WTC11 (cell line): ENCODE measurements around the gene PKNOX1. TPM values are rescaled to one million over a fixed set of nuclear protein-coding genes. Genes with fewer than 3 reads are reported as not detected.
A peak's percentile ranks its signal among the peaks of the same experiment; 100 is the strongest.

Experiments
- ATAC-seq: fragments of 200-7000 bp; cut with Tn5 transposase; 2 replicates; pipeline ENCODE4 v1.10.0; 2021; ENCODE audit warnings: mild to moderate bottlenecking, moderate library complexity
- CTCF ChIA-PET: fragments of 300-600 bp; sonication (Branson Sonifier 250); formaldehyde crosslinking; loops from one replicate; lab custom pipeline; 2021; ENCODE audit warnings: antibody characterized with exemption; lab: Charles Lee
- POLR2A ChIA-PET: fragments of 350-600 bp; sonication (Branson Sonifier 250); formaldehyde crosslinking; loops from one replicate; lab custom pipeline; 2021; ENCODE audit warnings: antibody characterized with exemption; lab: Charles Lee
- DNase-seq: peaks from one replicate; pipeline ENCODE4 v3.0.0; 2021; ENCODE audit warnings: low spot score
- H3K27ac Mint-ChIP-seq: 2 replicates; pipeline ENCODE4 v1.8.0; 2021; ENCODE audit warnings: mixed read lengths
- H3K27me3 Mint-ChIP-seq: 2 replicates; pipeline ENCODE4 v1.8.0; 2021; ENCODE audit warnings: low read depth, mild to moderate bottlenecking, moderate library complexity, mixed read lengths
- H3K36me3 Mint-ChIP-seq: 2 replicates; pipeline ENCODE4 v1.8.0; 2021; ENCODE audit warnings: mixed read lengths
- H3K4me1 Mint-ChIP-seq: 2 replicates; pipeline ENCODE4 v1.8.0; 2022; ENCODE audit warnings: mixed read lengths
- H3K4me3 Mint-ChIP-seq: 2 replicates; pipeline ENCODE4 v1.8.0; 2021; ENCODE audit warnings: mild to moderate bottlenecking, moderate library complexity, mixed read lengths
- H3K9me3 Mint-ChIP-seq: 2 replicates; pipeline ENCODE4 v1.8.0; 2021; ENCODE audit warnings: mixed read lengths
- E2F5 ChIP-seq: sonication (generic); formaldehyde crosslinking; IDR thresholded peaks from 2 replicates; pipeline ENCODE4 v1.8.1; 2022; ENCODE audit warnings: mild to moderate bottlenecking, moderate library complexity, missing genetic modification reagents
- FOXP1 ChIP-seq: sonication (generic); formaldehyde crosslinking; IDR thresholded peaks from 2 replicates; pipeline ENCODE4 v1.8.0; 2022; ENCODE audit warnings: missing genetic modification reagents, mild to moderate bottlenecking, moderate library complexity, borderline replicate concordance
- GRHL2 ChIP-seq: fragments of 250-450 bp; sonication (Bioruptor Pico); IDR thresholded peaks from 2 replicates; pipeline ENCODE4 v1.8.0; 2022; ENCODE audit warnings: mild to moderate bottlenecking, moderate library complexity; ENCODE audit not compliant: insufficient replicate concordance, severe bottlenecking
- IRF2 ChIP-seq: sonication (generic); formaldehyde crosslinking; IDR thresholded peaks from 2 replicates; pipeline ENCODE4 v1.8.0; 2022; ENCODE audit warnings: low read depth, missing genetic modification reagents, borderline replicate concordance
- MYBL2 ChIP-seq: sonication (generic); formaldehyde crosslinking; IDR thresholded peaks from 2 replicates; pipeline ENCODE4 v1.8.1; 2023; ENCODE audit warnings: mild to moderate bottlenecking, moderate library complexity, missing genetic modification reagents
- NR2C2 ChIP-seq: sonication (generic); formaldehyde crosslinking; IDR thresholded peaks from 2 replicates; pipeline ENCODE4 v1.8.0; 2022; ENCODE audit warnings: mild to moderate bottlenecking, missing genetic modification reagents
- OVOL2 ChIP-seq: fragments of 250-450 bp; sonication (Bioruptor Pico); IDR thresholded peaks from 2 replicates; pipeline ENCODE4 v1.9.0; 2021; ENCODE audit warnings: mild to moderate bottlenecking, borderline replicate concordance
- PREB ChIP-seq: sonication (generic); formaldehyde crosslinking; IDR thresholded peaks from 2 replicates; pipeline ENCODE4 v1.8.1; 2022; ENCODE audit warnings: mild to moderate bottlenecking, missing genetic modification reagents, moderate library complexity, borderline replicate concordance
- RORB ChIP-seq: fragments of 250-450 bp; sonication (Bioruptor Pico); IDR thresholded peaks from 2 replicates; pipeline ENCODE4 v1.9.0; 2021; ENCODE audit warnings: mild to moderate bottlenecking
- SMAD3 ChIP-seq: sonication (generic); formaldehyde crosslinking; IDR thresholded peaks from 2 replicates; pipeline ENCODE4 v1.8.0; 2022; ENCODE audit warnings: missing genetic modification reagents, mild to moderate bottlenecking, borderline replicate concordance
- SMAD4 ChIP-seq: sonication (generic); formaldehyde crosslinking; IDR thresholded peaks from 2 replicates; pipeline ENCODE4 v1.8.0; 2022; ENCODE audit warnings: mild to moderate bottlenecking, missing genetic modification reagents
- TEAD4 ChIP-seq: sonication (generic); formaldehyde crosslinking; IDR thresholded peaks from 2 replicates; pipeline ENCODE4 v1.8.0; 2022; ENCODE audit warnings: mild to moderate bottlenecking, missing genetic modification reagents
- TP53 ChIP-seq: sonication (generic); formaldehyde crosslinking; IDR thresholded peaks from 2 replicates; pipeline ENCODE4 v1.8.1; 2023; ENCODE audit warnings: mild to moderate bottlenecking, missing genetic modification reagents
- ZMAT4 ChIP-seq: fragments of 250-450 bp; sonication (Bioruptor Pico); IDR thresholded peaks from 2 replicates; pipeline ENCODE4 v1.9.0; 2021; ENCODE audit warnings: mild to moderate bottlenecking
- ZNF138 ChIP-seq: sonication (generic); formaldehyde crosslinking; conservative IDR thresholded peaks from 2 replicates; pipeline ENCODE4 v1.8.1; 2022; ENCODE audit warnings: mild to moderate bottlenecking, moderate library complexity, missing genetic modification reagents
- ZNF232 ChIP-seq: sonication (generic); formaldehyde crosslinking; IDR thresholded peaks from 2 replicates; pipeline ENCODE4 v1.8.0; 2022; ENCODE audit warnings: mild to moderate bottlenecking, missing genetic modification reagents
- ZNF263 ChIP-seq: sonication (generic); formaldehyde crosslinking; IDR thresholded peaks from 2 replicates; pipeline ENCODE4 v1.8.1; 2022; ENCODE audit warnings: low read depth, mild to moderate bottlenecking, moderate library complexity, missing genetic modification reagents
- ZNF423 ChIP-seq: fragments of 250-450 bp; sonication (Bioruptor Pico); IDR thresholded peaks from 2 replicates; pipeline ENCODE4 v2.1.2; 2022; ENCODE audit warnings: mild to moderate bottlenecking, moderate library complexity
- ZNF512 ChIP-seq: sonication (generic); formaldehyde crosslinking; IDR thresholded peaks from 2 replicates; pipeline ENCODE4 v1.8.1; 2022; ENCODE audit warnings: missing genetic modification reagents, borderline replicate concordance
- total RNA-seq: library from RNA; stranded (reverse); gene quantifications from 3 replicates; pipeline ENCODE4 v1.2.3, GENCODE V29; 2021

The PKNOX1 gene
- total RNA-seq, 1 experiment from 2014 or later: 23.0 TPM

- no peak for DNase-seq
- CTCF ChIA-PET: interaction anchor here (1.4 kb wide), 1 partner anchor 39 kb away, joined by 4 read pairs; no protein-coding TSS in a partner anchor
- no peak overlapping the region for H3K4me3 Mint-ChIP-seq
Measured at GRCh38 chr21:42962380-42963007, 11.9 kb upstream of the PKNOX1 start.

GRCh38 chr21:42964086-42964485 is 10.3 kb upstream of the PKNOX1 start:
- H3K27me3 Mint-ChIP-seq: no peaks in the 10 kb centered on the region
- TF ChIP-seq RORB (CRISPR knock-in tag) (no peak), FOXP1 (0 out of 2 replicates have a peak, but pooled peaks have one; percentile 19)
- H3K36me3 Mint-ChIP-seq: no peaks in the 10 kb centered on the region
- ChIA-PET POLR2A (no interaction called here), CTCF (no interaction called here)
- H3K4me3 Mint-ChIP-seq: no peak overlapping the region
- DNase-seq (no peak), ATAC-seq (no peak)
- H3K27ac Mint-ChIP-seq: peak overlapping the region; percentile 91
- H3K9me3 Mint-ChIP-seq: no peaks in the 10 kb centered on the region
- peaks cover 33% of the 10 kb centered on the region for H3K4me1 Mint-ChIP-seq

More at GRCh38 chr21:42962380-42963007, 11.9 kb upstream of the PKNOX1 start:
- H3K36me3 Mint-ChIP-seq: no peaks in the 10 kb centered on the region
- H3K4me1 Mint-ChIP-seq: peaks cover 44% of the 10 kb centered on the region
- peaks cover 3% of the 10 kb centered on the region; the same call in 1 of the 2 replicates for H3K9me3 Mint-ChIP-seq
- no peak for ATAC-seq
- TF ChIP-seq NR2C2 (CRISPR knock-in tag) (no peak), TEAD4 (CRISPR knock-in tag) (no peak), ZNF423 (CRISPR knock-in tag) (no peak), ZNF512 (CRISPR knock-in tag) (no peak), SMAD3 (CRISPR knock-in tag) (no peak), E2F5 (CRISPR knock-in tag) (no peak), ZNF138 (CRISPR knock-in tag) (no peak), ZNF263 (CRISPR knock-in tag) (no peak), PREB (CRISPR knock-in tag) (no peak), GRHL2 (CRISPR knock-in tag) (no peak), OVOL2 (CRISPR knock-in tag) (no peak)
- no peaks in the 10 kb centered on the region for H3K27me3 Mint-ChIP-seq
- peak overlapping the region; percentile 19 for H3K27ac Mint-ChIP-seq
- POLR2A ChIA-PET: interaction anchor here (1.1 kb wide), 1 partner anchor 35 kb away, joined by 3 read pairs; no protein-coding TSS in a partner anchor

GRCh38 chr21:42964546-42965210 is 9.7 kb upstream of the PKNOX1 start:
- H3K36me3 Mint-ChIP-seq: no peaks in the 10 kb centered on the region
- ATAC-seq: no peak
- TF ChIP-seq TP53 (CRISPR knock-in tag): no peak
- no peak for TF ChIP-seq ZNF232 (CRISPR knock-in tag)
- no peak for TF ChIP-seq IRF2
- TF ChIP-seq SMAD4: no peak
- no peak for TF ChIP-seq MYBL2
- no peak for TF ChIP-seq ZMAT4 (CRISPR knock-in tag)
- TF ChIP-seq ZNF423 (CRISPR knock-in tag): no peak
- no peaks in the 10 kb centered on the region for H3K27me3 Mint-ChIP-seq
- peaks cover 33% of the 10 kb centered on the region for H3K4me1 Mint-ChIP-seq
- ChIA-PET CTCF (interaction anchor here (1.6 kb wide), 1 partner anchor 41 kb away, joined by 3 read pairs; no protein-coding TSS in a partner anchor), POLR2A (no interaction called here)
- H3K4me3 Mint-ChIP-seq: no peak overlapping the region
- H3K9me3 Mint-ChIP-seq: no peaks in the 10 kb centered on the region
- H3K27ac Mint-ChIP-seq: peak overlapping the region; percentile 91; the same call in 1 of the 2 replicates
- DNase-seq: no peak
